Natural killer cell (primary cell): ENCODE data around the gene SH3PXD2A. TPM values are rescaled to one million over a fixed set of nuclear protein-coding genes. Genes with fewer than 3 reads are reported as not detected.

ENCODE experiments used
- ATAC-seq, 3 donors: fragments of 150-1000 bp in 2 of 3; fragments of 200-7000 bp in 1 of 3; cut with Tn5 transposase; 1 replicate in 1 of 3; 2 replicates in 2 of 3; pipeline ENCODE4 v1.10.0; 2021; ENCODE audit warnings: mild to moderate bottlenecking in 2 of 3, moderate library complexity in 2 of 3
- DNase-seq, 2 donors: peaks; one replicate each; pipeline versions ENCODE4 v3.0.0 to v3.0.0-alpha.2; 2013 to 2021; ENCODE audit warnings: mixed read lengths in 1 of 2
- H3K27ac ChIP-seq: one replicate; pipeline ENCODE4 v1.5.1; 2013; ENCODE audit warnings: mild to moderate bottlenecking, low read length
- H3K27me3 ChIP-seq: one replicate; pipeline ENCODE4 v1.6.1; 2013; ENCODE audit warnings: low read length; ENCODE audit not compliant: control insufficient read depth, insufficient read depth
- H3K36me3 ChIP-seq: one replicate; pipeline ENCODE4 v1.6.1; 2013; ENCODE audit warnings: low read length; ENCODE audit not compliant: control insufficient read depth, insufficient read depth
- H3K4me1 ChIP-seq: one replicate; pipeline ENCODE4 v1.6.1; 2013; ENCODE audit warnings: low read length; ENCODE audit not compliant: control insufficient read depth, insufficient read depth
- H3K4me3 ChIP-seq: one replicate; pipeline ENCODE4 v1.5.1; 2013; ENCODE audit warnings: low read length
- H3K9me3 ChIP-seq: one replicate; pipeline ENCODE4 v1.6.1; 2013; ENCODE audit warnings: low read length; ENCODE audit not compliant: control insufficient read depth, insufficient read depth
- H3K27ac Mint-ChIP-seq, 2 donors: one replicate each; pipeline ENCODE4 v1.8.0; 2022; ENCODE audit warnings: mild to moderate bottlenecking in 2 of 2, mixed read lengths in 2 of 2, moderate library complexity in 1 of 2
- H3K27me3 Mint-ChIP-seq, 2 donors: one replicate each; pipeline ENCODE4 v1.8.0; 2022; ENCODE audit warnings: low read depth in 2 of 2, mixed read lengths in 2 of 2
- H3K36me3 Mint-ChIP-seq: one replicate; pipeline ENCODE4 v1.8.0; 2022; ENCODE audit warnings: mixed read lengths
- H3K4me1 Mint-ChIP-seq, 2 donors: one replicate each; pipeline ENCODE4 v1.8.0; 2022; ENCODE audit warnings: mixed read lengths in 2 of 2
- H3K4me3 Mint-ChIP-seq: one replicate; pipeline ENCODE4 v1.8.0; 2022; ENCODE audit warnings: mild to moderate bottlenecking, moderate library complexity, mixed read lengths
- H3K9me3 Mint-ChIP-seq, 2 donors: one replicate each; pipeline ENCODE4 v1.8.0; 2022; ENCODE audit warnings: mixed read lengths in 2 of 2
- CTCF ChIP-seq: fragments of 200-600 bp; IDR thresholded peaks from one replicate; pipeline ENCODE4 v1.8.0; 2022; ENCODE audit warnings: antibody characterized with exemption
- WGBS: methylation state at CpG from one replicate; pipeline ENCODE4 v1.1.7; 2013; ENCODE audit warnings: missing lambda C conversion rate; ENCODE audit not compliant: insufficient coverage; 5-methylcytosine and 5-hydroxymethylcytosine counted together
- intact Hi-C: fragments of 100-400 bp; cut with micrococcal nuclease; formaldehyde crosslinking; loops from one replicate; pipeline ENCODE4 v1.14.2; 2022
- total RNA-seq, 4 donors: library from RNA; stranded (reverse); fragments of 120-200 nt in 1 of 4; gene quantifications; one replicate each; pipeline versions ENCODE4 v1.2.3 to v1.2.4, GENCODE V29; 2013 to 2022

The SH3PXD2A gene
- total RNA-seq, 3 donors from 2014 or later (not counting 1 experiment from before 2014, with no cell fraction given) = 3.3 to 7.0 (median 4.9) TPM

GRCh38 chr10:103746598-103746997 is 108.8 kb downstream of the SH3PXD2A start:
- TF ChIP-seq CTCF = no peak
- Histone ChIP-seq H3K4me1 (no peaks in the 10 kb centered on the region), H3K9me3 (no peaks in the 10 kb centered on the region), H3K4me3 (no peak overlapping the region), H3K27me3 (no peaks in the 10 kb centered on the region), H3K36me3 (no peaks in the 10 kb centered on the region), H3K27ac (no peak overlapping the region)
- no peak for DNase-seq
- no peak for ATAC-seq
- Mint-ChIP-seq H3K4me3 (no peak overlapping the region), H3K9me3 (no peaks in the 10 kb centered on the region), H3K27ac (no peak overlapping the region), H3K27me3 (peaks cover 0 to 4% of the 10 kb centered on the region in 2 donors), H3K36me3 (no peaks in the 10 kb centered on the region), H3K4me1 (peaks cover 0 to 5% of the 10 kb centered on the region in 2 donors)
- WGBS = 93% methylated on average over 9 of the region's 9 CpGs
- intact Hi-C loops = no loop called here

- intact Hi-C loops = no loop called here
- ATAC-seq = no peak
These were observed 109.8 kb downstream of the SH3PXD2A start for GRCh38 chr10:103745341-103746247.

GRCh38 chr10:103742824-103743223 is 112.6 kb downstream of the SH3PXD2A start:
- no peak overlapping the region for H3K27ac Mint-ChIP-seq
- Histone ChIP-seq H3K27ac (no peak overlapping the region), H3K36me3 (no peaks in the 10 kb centered on the region), H3K4me3 (no peak overlapping the region), H3K27me3 (no peaks in the 10 kb centered on the region), H3K4me1 (no peaks in the 10 kb centered on the region), H3K9me3 (no peaks in the 10 kb centered on the region)
- H3K4me1 Mint-ChIP-seq = no peaks in the 10 kb centered on the region
- ATAC-seq = no peak
- intact Hi-C loops = no loop called here
- H3K4me3 Mint-ChIP-seq = no peak overlapping the region
- no peak for TF ChIP-seq CTCF
- no peak for DNase-seq
- H3K9me3 Mint-ChIP-seq = no peaks in the 10 kb centered on the region
- 93% methylated on average over 3 of the region's 6 CpGs for WGBS
- no peaks in the 10 kb centered on the region for H3K36me3 Mint-ChIP-seq
- peaks cover 0 to 4% of the 10 kb centered on the region in 2 donors for H3K27me3 Mint-ChIP-seq

More at GRCh38 chr10:103745341-103746247, 109.8 kb downstream of the SH3PXD2A start:
- no peaks in the 10 kb centered on the region for H3K36me3 ChIP-seq
- DNase-seq = peak in 1 of 2 donors; percentile 54
- WGBS = 79% methylated on average over 17 of the region's 17 CpGs
- Mint-ChIP-seq H3K9me3 (no peaks in the 10 kb centered on the region), H3K27ac (no peak overlapping the region), H3K27me3 (peaks cover 0 to 4% of the 10 kb centered on the region in 2 donors), H3K4me3 (no peak overlapping the region), H3K4me1 (peaks cover 0 to 5% of the 10 kb centered on the region in 2 donors), H3K36me3 (no peaks in the 10 kb centered on the region)
- H3K4me3 ChIP-seq = no peak overlapping the region
- H3K4me1 ChIP-seq = no peaks in the 10 kb centered on the region
- H3K9me3 ChIP-seq = no peaks in the 10 kb centered on the region
- no peak for TF ChIP-seq CTCF
- no peaks in the 10 kb centered on the region for H3K27me3 ChIP-seq
- no peak overlapping the region for H3K27ac ChIP-seq
